PC-9 (cell line): ENCODE measurements around the gene ZFHX2.

Experiments used
- EZH2 ChIP-seq: fragments of 200-600 bp; sonication (generic); IDR thresholded peaks from 2 replicates; pipeline ENCODE4 v1.8.0; 2017; ENCODE audit warnings: antibody characterized with exemption, low read depth
- TF ChIP-seq, protein P1 (sequence below): fragments of 200-600 bp; sonication (generic); conservative IDR thresholded peaks from 2 replicates; pipeline ENCODE4 v1.6.1; 2017; ENCODE audit warnings: mixed run types, antibody characterized with exemption, mild to moderate bottlenecking, moderate library complexity

DNA sequence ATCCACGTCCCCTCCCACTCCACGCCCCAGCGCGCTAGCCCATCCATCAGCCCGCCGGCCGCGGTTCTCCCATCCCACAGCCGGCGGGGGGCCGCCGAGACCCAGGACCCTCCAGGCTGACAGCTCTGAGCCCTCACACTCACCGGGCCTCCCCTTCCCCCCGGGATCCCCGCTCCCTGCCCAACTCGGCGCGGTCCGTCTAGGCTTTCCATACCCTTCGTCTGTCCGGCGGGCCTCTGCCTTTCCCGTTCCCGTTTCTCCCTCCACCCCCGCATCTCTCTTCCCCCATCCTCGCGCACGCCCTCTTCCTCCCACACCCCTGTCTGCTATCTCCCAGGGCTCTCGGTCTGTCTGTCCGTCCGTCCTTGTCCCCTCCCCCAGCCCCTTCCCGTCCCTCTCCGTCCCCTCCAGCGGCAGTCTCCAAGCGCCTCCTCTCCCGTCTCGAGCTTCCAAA lies 726 bp downstream of the ZFHX2 start:
- TF ChIP-seq, protein P1, sequence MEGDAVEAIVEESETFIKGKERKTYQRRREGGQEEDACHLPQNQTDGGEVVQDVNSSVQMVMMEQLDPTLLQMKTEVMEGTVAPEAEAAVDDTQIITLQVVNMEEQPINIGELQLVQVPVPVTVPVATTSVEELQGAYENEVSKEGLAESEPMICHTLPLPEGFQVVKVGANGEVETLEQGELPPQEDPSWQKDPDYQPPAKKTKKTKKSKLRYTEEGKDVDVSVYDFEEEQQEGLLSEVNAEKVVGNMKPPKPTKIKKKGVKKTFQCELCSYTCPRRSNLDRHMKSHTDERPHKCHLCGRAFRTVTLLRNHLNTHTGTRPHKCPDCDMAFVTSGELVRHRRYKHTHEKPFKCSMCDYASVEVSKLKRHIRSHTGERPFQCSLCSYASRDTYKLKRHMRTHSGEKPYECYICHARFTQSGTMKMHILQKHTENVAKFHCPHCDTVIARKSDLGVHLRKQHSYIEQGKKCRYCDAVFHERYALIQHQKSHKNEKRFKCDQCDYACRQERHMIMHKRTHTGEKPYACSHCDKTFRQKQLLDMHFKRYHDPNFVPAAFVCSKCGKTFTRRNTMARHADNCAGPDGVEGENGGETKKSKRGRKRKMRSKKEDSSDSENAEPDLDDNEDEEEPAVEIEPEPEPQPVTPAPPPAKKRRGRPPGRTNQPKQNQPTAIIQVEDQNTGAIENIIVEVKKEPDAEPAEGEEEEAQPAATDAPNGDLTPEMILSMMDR = no peak
- TF ChIP-seq EZH2 = no peak
